ENCODE measurements around the gene PIGB.
"Not testable (repeated sequence)": the region's sequence is repeated elsewhere in the genome, so short reads cannot be mapped to it uniquely, and the experiment has no call there.

The PIGB gene

DNA sequence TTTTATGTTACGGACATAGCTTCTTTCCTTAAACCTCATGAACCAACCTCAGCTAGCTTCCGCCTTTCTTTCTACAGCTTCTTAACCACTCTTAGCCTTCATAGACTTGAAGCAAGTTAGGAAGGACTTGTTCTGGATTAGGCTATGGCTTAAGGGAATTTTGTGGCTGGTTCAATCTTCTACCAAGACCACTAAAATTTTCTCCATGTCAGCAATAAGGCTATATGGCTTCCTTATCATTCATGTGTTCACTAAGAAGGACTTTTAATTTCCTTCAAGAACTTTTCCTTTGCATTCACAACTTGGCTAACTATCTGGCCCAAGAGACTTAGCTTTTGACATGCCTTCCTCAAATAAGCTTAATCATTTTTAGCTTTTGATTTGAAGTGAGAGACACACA is 64.7 kb downstream of the PIGB start:
- no peak overlapping the region for H3K27ac Mint-ChIP-seq

DNA sequence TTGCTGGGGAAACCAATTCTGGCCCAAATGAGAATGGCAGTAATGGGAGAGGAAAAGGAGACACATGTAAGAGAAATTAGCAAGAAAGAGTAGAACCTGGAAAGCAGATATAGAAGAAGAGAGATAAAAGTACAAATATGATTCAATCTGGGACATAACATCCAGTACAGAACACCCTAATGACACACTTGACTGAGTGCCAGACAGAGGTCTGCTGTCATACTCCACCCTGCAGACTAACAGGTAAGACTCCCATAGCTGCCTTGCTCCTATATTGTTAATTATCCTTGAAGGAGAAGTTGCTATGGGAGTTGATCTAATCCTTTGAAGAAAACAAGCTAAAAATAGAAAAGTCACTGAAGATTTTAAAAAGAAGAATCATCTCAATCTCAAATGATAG is 68.0 kb downstream of the PIGB start:
- H3K9me3 Mint-ChIP-seq, result no peaks in the 10 kb centered on the region
- H3K4me3 Mint-ChIP-seq, result no peak overlapping the region
- H3K27ac Mint-ChIP-seq, result no peak overlapping the region
- H3K36me3 Mint-ChIP-seq (ENCODE audit: low read depth), result peaks cover 11% of the 10 kb centered on the region
- H3K27me3 Mint-ChIP-seq (ENCODE audit: low read depth), result no peaks in the 10 kb centered on the region
- H3K4me1 Mint-ChIP-seq (ENCODE audit: low read depth), result peaks cover 5% of the 10 kb centered on the region

More for the DNA sequence above, 64.7 kb downstream of the PIGB start:
- Mint-ChIP-seq H3K9me3 (no peaks in the 10 kb centered on the region), H3K4me3 (no peak overlapping the region), H3K4me1 (ENCODE audit: low read depth) (no peaks in the 10 kb centered on the region), H3K36me3 (ENCODE audit: low read depth) (peaks cover 11% of the 10 kb centered on the region), H3K27me3 (ENCODE audit: low read depth) (no peaks in the 10 kb centered on the region)

DNA sequence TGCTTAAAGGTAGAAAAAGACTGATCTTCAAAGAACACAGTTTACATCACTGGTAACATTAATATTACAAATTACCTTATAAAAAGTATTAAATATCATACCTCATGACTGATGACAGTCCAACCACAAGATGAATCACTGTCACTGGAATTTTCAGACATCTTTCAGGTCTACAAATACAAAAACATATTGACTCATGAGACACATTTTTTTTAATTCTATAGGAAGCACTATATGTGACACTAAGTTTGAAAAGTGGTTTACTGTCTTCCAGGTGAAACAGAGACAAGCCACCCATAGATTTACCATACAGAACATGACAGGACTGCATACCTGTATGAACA is 70.2 kb downstream of the PIGB start:
- no peak overlapping the region for H3K27ac Mint-ChIP-seq
- H3K4me3 Mint-ChIP-seq, result no peak overlapping the region
- no peaks in the 10 kb centered on the region for H3K27me3 Mint-ChIP-seq (ENCODE audit: low read depth)
- peaks cover 5% of the 10 kb centered on the region for H3K4me1 Mint-ChIP-seq (ENCODE audit: low read depth)
- no peaks in the 10 kb centered on the region for H3K9me3 Mint-ChIP-seq
- peaks cover 4% of the 10 kb centered on the region for H3K36me3 Mint-ChIP-seq (ENCODE audit: low read depth)

DNA sequence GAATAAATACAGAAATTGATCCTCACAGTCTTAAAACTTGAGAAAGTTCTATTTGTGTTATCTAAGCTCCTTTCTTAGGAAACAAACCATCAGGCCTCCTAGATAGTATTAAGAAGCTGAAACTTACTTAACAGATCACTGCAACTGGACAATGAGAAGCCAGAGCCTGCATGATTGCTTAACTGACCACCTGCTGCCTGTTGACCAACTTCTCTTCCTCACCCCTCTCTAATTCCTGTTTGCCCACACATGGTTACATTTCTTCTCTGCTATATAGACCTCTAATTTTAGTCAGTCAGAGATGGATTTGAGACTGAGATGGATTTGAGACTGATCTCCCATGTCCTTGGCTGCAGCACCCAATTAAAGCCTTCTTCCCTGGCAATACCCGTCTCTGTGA is 75.7 kb downstream of the PIGB start:
- peaks cover 17% of the 10 kb centered on the region for H3K9me3 Mint-ChIP-seq
- no peak overlapping the region for H3K27ac Mint-ChIP-seq
- H3K4me3 Mint-ChIP-seq, result no peak overlapping the region
- H3K4me1 Mint-ChIP-seq (ENCODE audit: low read depth), result peaks cover 4% of the 10 kb centered on the region
- no peaks in the 10 kb centered on the region for H3K27me3 Mint-ChIP-seq (ENCODE audit: low read depth)
- peaks cover 20% of the 10 kb centered on the region for H3K36me3 Mint-ChIP-seq (ENCODE audit: low read depth)

DNA sequence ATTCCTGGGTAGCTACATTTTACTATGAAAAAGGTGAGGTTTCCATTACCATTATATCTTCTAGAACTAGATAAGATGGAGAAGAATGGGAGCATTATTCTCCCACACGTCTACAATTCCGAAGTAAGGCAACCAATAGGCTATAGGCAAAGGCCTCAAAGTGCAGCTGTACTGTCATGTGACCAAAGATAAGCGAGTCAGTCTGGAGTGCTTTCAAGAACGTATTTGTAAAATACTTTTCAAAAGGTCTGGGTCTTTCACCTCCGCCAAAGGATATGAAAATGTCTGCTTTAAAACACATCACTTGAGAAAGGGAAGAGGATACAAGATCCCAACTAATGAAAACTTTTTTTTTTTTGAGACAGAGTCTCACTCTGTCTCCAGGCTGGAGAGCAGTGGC is 79.2 kb downstream of the PIGB start:
- Mint-ChIP-seq H3K9me3 (peaks cover 17% of the 10 kb centered on the region), H3K4me1 (ENCODE audit: low read depth) (peaks cover 15% of the 10 kb centered on the region), H3K27ac (no peak overlapping the region), H3K4me3 (no peak overlapping the region), H3K27me3 (ENCODE audit: low read depth) (no peaks in the 10 kb centered on the region), H3K36me3 (ENCODE audit: low read depth) (peaks cover 20% of the 10 kb centered on the region)

- not testable (repeated sequence) for H3K27ac Mint-ChIP-seq; H3K27me3 Mint-ChIP-seq (ENCODE audit: low read depth); H3K4me3 Mint-ChIP-seq
- Mint-ChIP-seq H3K4me1 (ENCODE audit: low read depth) (peaks cover 25% of the 10 kb centered on the region), H3K9me3 (peaks cover 13% of the 10 kb centered on the region), H3K36me3 (ENCODE audit: low read depth) (peaks cover 18% of the 10 kb centered on the region)
Measured at GRCh38 chr15:55400050-55400449, 81.0 kb downstream of the PIGB start.

DNA sequence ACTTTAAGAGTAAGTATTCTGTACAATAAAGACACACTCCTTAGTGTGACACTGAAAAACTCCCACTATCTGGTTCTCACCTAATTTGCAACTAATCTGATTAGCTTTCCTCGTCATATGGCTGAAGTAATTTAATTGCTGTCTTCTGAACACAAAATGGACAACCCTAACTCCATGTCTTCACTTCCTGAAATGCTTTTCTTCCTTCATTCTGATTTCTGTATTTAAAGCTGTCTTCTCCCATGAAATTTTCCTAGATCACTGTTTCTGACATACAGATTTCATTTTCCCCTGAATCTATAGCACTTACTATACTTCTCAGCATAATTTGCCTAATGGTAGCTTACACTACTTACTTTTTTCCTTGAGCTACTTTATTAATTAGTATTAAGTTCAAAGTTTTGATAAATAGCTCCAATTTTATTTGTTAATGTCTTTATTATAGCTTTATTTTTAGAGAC is 82.8 kb downstream of the PIGB start:
- Mint-ChIP-seq H3K27ac (no peak overlapping the region), H3K4me1 (ENCODE audit: low read depth) (peaks cover 28% of the 10 kb centered on the region), H3K27me3 (ENCODE audit: low read depth) (no peaks in the 10 kb centered on the region), H3K4me3 (no peak overlapping the region), H3K36me3 (ENCODE audit: low read depth) (peaks cover 9% of the 10 kb centered on the region), H3K9me3 (no peaks in the 10 kb centered on the region)

DNA sequence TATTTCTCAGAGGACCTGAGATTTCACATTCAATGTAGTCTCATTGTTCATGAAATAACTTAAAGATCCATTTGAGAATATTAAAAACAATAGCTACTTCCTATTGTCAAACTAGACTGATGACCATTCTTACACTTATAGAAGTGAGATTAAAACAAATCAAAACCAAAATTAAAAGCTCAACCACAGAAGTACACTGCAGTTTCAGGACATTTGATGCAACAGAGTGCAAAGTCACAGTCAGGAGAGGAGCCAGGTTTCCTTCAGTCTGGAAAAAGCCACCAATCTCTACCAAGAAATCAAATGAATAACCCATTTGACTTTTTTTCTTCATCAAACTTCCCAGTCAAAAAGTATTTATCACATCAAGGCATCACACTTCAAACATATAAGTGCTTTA is 83.7 kb downstream of the PIGB start:
- Mint-ChIP-seq H3K27me3 (ENCODE audit: low read depth) (no peaks in the 10 kb centered on the region), H3K4me3 (no peak overlapping the region), H3K4me1 (ENCODE audit: low read depth) (peaks cover 32% of the 10 kb centered on the region), H3K27ac (no peak overlapping the region), H3K36me3 (ENCODE audit: low read depth) (peaks cover 11% of the 10 kb centered on the region), H3K9me3 (no peaks in the 10 kb centered on the region)

- Mint-ChIP-seq H3K36me3 (ENCODE audit: low read depth) (peaks cover 5% of the 10 kb centered on the region), H3K4me1 (ENCODE audit: low read depth) (peaks cover 34% of the 10 kb centered on the region), H3K27ac (no peak overlapping the region), H3K4me3 (no peak overlapping the region), H3K9me3 (no peaks in the 10 kb centered on the region), H3K27me3 (ENCODE audit: low read depth) (no peaks in the 10 kb centered on the region)
Measured at GRCh38 chr15:55403531-55403930, 84.5 kb downstream of the PIGB start.

Measured in T-helper 1 cell treated with Interleukin-12 subunit alpha and Interleukin-12 subunit beta and Interleukin-4 antibody, amounts not matched to agents 30 μg/mL and 1 μg/mL, for 36 hours (primary cell).